WTC11 (cell line): ENCODE results near the gene FKBP4.

Experiments used
- ATF2 ChIP-seq: sonication (generic); formaldehyde crosslinking; IDR thresholded peaks from 2 replicates; pipeline ENCODE4 v1.8.1; 2022; ENCODE audit warnings: low read depth, missing genetic modification reagents, borderline replicate concordance
- CTCF ChIP-seq: fragments of 200-600 bp; IDR thresholded peaks from 2 replicates; pipeline ENCODE4 v1.8.0; 2022; ENCODE audit warnings: antibody characterized with exemption
- E2F1 ChIP-seq: sonication (generic); formaldehyde crosslinking; IDR thresholded peaks from 2 replicates; pipeline ENCODE4 v1.8.0; 2022; ENCODE audit warnings: mild to moderate bottlenecking, missing genetic modification reagents
- E2F4 ChIP-seq: sonication (generic); formaldehyde crosslinking; IDR thresholded peaks from 2 replicates; pipeline ENCODE4 v1.8.1; 2022; ENCODE audit warnings: low read depth, mild to moderate bottlenecking, moderate library complexity, missing genetic modification reagents, borderline replicate concordance
- IRF2 ChIP-seq: sonication (generic); formaldehyde crosslinking; IDR thresholded peaks from 2 replicates; pipeline ENCODE4 v1.8.0; 2022; ENCODE audit warnings: low read depth, missing genetic modification reagents, borderline replicate concordance
- NR1H2 ChIP-seq: sonication (generic); formaldehyde crosslinking; IDR thresholded peaks from 2 replicates; pipeline ENCODE4 v1.9.0; 2021; ENCODE audit warnings: mild to moderate bottlenecking, moderate library complexity, missing genetic modification reagents
- PREB ChIP-seq: sonication (generic); formaldehyde crosslinking; IDR thresholded peaks from 2 replicates; pipeline ENCODE4 v1.8.1; 2022; ENCODE audit warnings: mild to moderate bottlenecking, missing genetic modification reagents, moderate library complexity, borderline replicate concordance
- RELA ChIP-seq: sonication (generic); formaldehyde crosslinking; IDR thresholded peaks from 2 replicates; pipeline ENCODE4 v1.8.1; 2022; ENCODE audit warnings: missing genetic modification reagents, mild to moderate bottlenecking, borderline replicate concordance
- SP1 ChIP-seq: sonication (generic); formaldehyde crosslinking; conservative IDR thresholded peaks from 2 replicates; pipeline ENCODE4 v1.8.1; 2022; ENCODE audit warnings: missing genetic modification reagents
- TEAD4 ChIP-seq: sonication (generic); formaldehyde crosslinking; IDR thresholded peaks from 2 replicates; pipeline ENCODE4 v1.8.0; 2022; ENCODE audit warnings: mild to moderate bottlenecking, missing genetic modification reagents
- USF1 ChIP-seq: sonication (generic); formaldehyde crosslinking; IDR thresholded peaks from 2 replicates; pipeline ENCODE4 v1.8.0; 2022; ENCODE audit warnings: mild to moderate bottlenecking, missing genetic modification reagents
- ZNF512 ChIP-seq: sonication (generic); formaldehyde crosslinking; IDR thresholded peaks from 2 replicates; pipeline ENCODE4 v1.8.1; 2022; ENCODE audit warnings: missing genetic modification reagents, borderline replicate concordance
- ZNF671 ChIP-seq: fragments of 250-450 bp; sonication (Bioruptor Pico); IDR thresholded peaks from 2 replicates; pipeline ENCODE4 v1.8.0; 2021; ENCODE audit warnings: mild to moderate bottlenecking

GRCh38 chr12:2772370-2772769 lies 22.4 kb upstream of the FKBP4 start:
- TF ChIP-seq CTCF: no peak
- TF ChIP-seq E2F4 (CRISPR knock-in tag): no peak
- no peak for TF ChIP-seq RELA (CRISPR knock-in tag)
- TF ChIP-seq ZNF512 (CRISPR knock-in tag): no peak
- no peak for TF ChIP-seq TEAD4 (CRISPR knock-in tag)
- no peak for TF ChIP-seq ZNF671 (CRISPR knock-in tag)
- no peak for TF ChIP-seq ATF2 (CRISPR knock-in tag)
- TF ChIP-seq SP1 (CRISPR knock-in tag): no peak
- TF ChIP-seq E2F1 (CRISPR knock-in tag): no peak
- TF ChIP-seq NR1H2 (CRISPR knock-in tag): no peak
- TF ChIP-seq USF1 (CRISPR knock-in tag): no peak
- TF ChIP-seq PREB (CRISPR knock-in tag): no peak
- TF ChIP-seq IRF2 (CRISPR knock-in tag): no peak
